HepG2 (cell line): Measurements from ENCODE around the gene ZBED3. TPM values are rescaled to one million over a fixed set of nuclear protein-coding genes. Genes with fewer than 3 reads are reported as not detected.

Experiments used
- ATAC-seq: fragments of 200-7000 bp; cut with Tn5 transposase; 3 replicates; pipeline ENCODE4 v1.9.1; 2020; ENCODE audit warnings: mild to moderate bottlenecking, moderate library complexity
- BruUV-seq: library from RNA; stranded (reverse); fragments of 400-500 nt; replicated peaks from 2 replicates; lab custom pipeline; 2021; lab: Mats Ljungman, UMichigan
- CTCF ChIA-PET: fragments of 300-600 bp; formaldehyde crosslinking; extraction: SDS; loops from one replicate; lab custom pipeline; 2021; ENCODE audit warnings: low total read pairs, inconsistent platforms, low intra/inter-chr PET ratio; lab: Yijun Ruan, JAX
- POLR2A ChIA-PET: fragments of 350-600 bp; sonication (Branson Sonifier 250); formaldehyde crosslinking; loops from one replicate; lab custom pipeline; 2020; ENCODE audit warnings: antibody characterized with exemption, inconsistent platforms; lab: Yijun Ruan, JAX
- DNase-seq: peaks from one replicate; pipeline ENCODE4 v3.0.0-alpha.2; 2015; ENCODE audit warnings: low spot score
- FAIRE-seq: peaks from 3 replicates; lab custom pipeline; 2011; peaks lifted over from hg19 to GRCh38; lab: Jason Lieb, UNC
- H2AFZ ChIP-seq: one replicate; pipeline ENCODE4 v1.6.1; 2011; ENCODE audit warnings: low read length, inconsistent platforms
- H3K27ac ChIP-seq: fragments of 300-600 bp; 3 replicates; pipeline ENCODE4 v1.8.0; 2011; ENCODE audit warnings: mixed run types, mild to moderate bottlenecking, mixed read lengths, low read length, inconsistent platforms; ENCODE audit not compliant: insufficient read depth; ENCODE audit errors: extremely low read length
- H3K27me3 ChIP-seq, 2 experiments: fragments of 200-600 bp in 1 of 2; 2 replicates in 1 of 2; 3 replicates in 1 of 2; pipeline versions ENCODE4 v1.6.0 to v1.8.0; 2011; ENCODE audit warnings: low read length in 2 of 2, mild to moderate bottlenecking in 2 of 2, moderate library complexity in 2 of 2, inconsistent platforms in 1 of 2; ENCODE audit not compliant: insufficient read depth in 2 of 2, control insufficient read depth in 1 of 2
- H3K36me3 ChIP-seq, 2 experiments: fragments of 200-600 bp in 1 of 2; replicated peaks in 1 of 2; 2 replicates in 1 of 2; 3 replicates in 1 of 2; pipeline versions ENCODE4 v1.5.1 to v1.8.0; 2011; ENCODE audit warnings: low read length in 2 of 2, inconsistent platforms in 1 of 2; ENCODE audit not compliant: insufficient read depth in 2 of 2, control insufficient read depth in 1 of 2
- H3K4me1 ChIP-seq: 2 replicates; pipeline ENCODE4 v1.5.1; 2012; ENCODE audit warnings: low read length, inconsistent platforms; ENCODE audit not compliant: insufficient read depth
- H3K4me2 ChIP-seq: 2 replicates; pipeline ENCODE4 v1.6.0; 2011; ENCODE audit warnings: low read depth, low read length, inconsistent platforms
- H3K4me3 ChIP-seq, 3 experiments: fragments of 200-600 bp in 1 of 3; sonication (generic), shearing (Covaris generic) in 1 of 3; replicated peaks in 1 of 3; 2 replicates each; pipeline ENCODE4 v1.5.1; 2011 to 2016; ENCODE audit warnings: low read length in 3 of 3, inconsistent platforms in 2 of 3, low read depth in 2 of 3, mild to moderate bottlenecking in 2 of 3, control low read depth in 1 of 3, mixed read lengths in 1 of 3; ENCODE audit not compliant: insufficient read depth in 1 of 3
- H3K79me2 ChIP-seq: one replicate; pipeline ENCODE4 v1.6.1; 2011; ENCODE audit warnings: low read length, inconsistent platforms; ENCODE audit not compliant: insufficient read depth
- H3K9ac ChIP-seq: 2 replicates; pipeline ENCODE4 v1.6.0; 2011; ENCODE audit warnings: mild to moderate bottlenecking, low read depth, low read length, inconsistent platforms; ENCODE audit not compliant: insufficient read depth
- H3K9me3 ChIP-seq: 2 replicates; pipeline ENCODE4 v1.5.1; 2012; ENCODE audit warnings: mild to moderate bottlenecking, low read length
- H4K20me1 ChIP-seq: 2 replicates; pipeline ENCODE4 v1.6.0; 2011; ENCODE audit warnings: inconsistent platforms, mild to moderate bottlenecking, low read length, moderate library complexity; ENCODE audit not compliant: insufficient read depth
- ARID4A ChIP-seq: sonication (generic); formaldehyde crosslinking; IDR thresholded peaks from 2 replicates; pipeline ENCODE4 v1.5.0; 2020; ENCODE audit warnings: mild to moderate bottlenecking, missing genetic modification reagents, borderline replicate concordance
- FOXM1 ChIP-seq: sonication (generic); formaldehyde crosslinking; IDR thresholded peaks from 2 replicates; pipeline ENCODE4 v1.5.0; 2020; ENCODE audit warnings: missing genetic modification reagents
- HES4 ChIP-seq: sonication (generic); formaldehyde crosslinking; IDR thresholded peaks from 2 replicates; pipeline ENCODE4 v1.9.0; 2021; ENCODE audit warnings: mild to moderate bottlenecking, missing genetic modification reagents, borderline replicate concordance
- KDM1A ChIP-seq: IDR thresholded peaks from 2 replicates; pipeline ENCODE4 v1.6.1; 2016; ENCODE audit warnings: missing compliant biosample characterization
- SCMH1 ChIP-seq: sonication (generic); formaldehyde crosslinking; IDR thresholded peaks from 2 replicates; pipeline ENCODE4 v1.9.0; 2021; ENCODE audit warnings: missing genetic modification reagents, mild to moderate bottlenecking, borderline replicate concordance
- SIX1 ChIP-seq: sonication (generic); formaldehyde crosslinking; IDR thresholded peaks from 2 replicates; pipeline ENCODE4 v1.4.0; 2020; ENCODE audit warnings: missing genetic modification reagents, borderline replicate concordance
- ZBTB38 ChIP-seq: sonication (generic); formaldehyde crosslinking; IDR thresholded peaks from 2 replicates; pipeline ENCODE4 v1.5.1; 2020; ENCODE audit warnings: mild to moderate bottlenecking, missing genetic modification reagents
- ZBTB40 ChIP-seq, 2 experiments: fragments of 450-650 bp in 1 of 2; sonication (generic) in 1 of 2; formaldehyde crosslinking in 1 of 2; IDR thresholded peaks; 2 replicates each; pipeline versions ENCODE4 v1.6.1 to v1.8.0; 2016 to 2022; ENCODE audit warnings: antibody characterized with exemption in 1 of 2, mild to moderate bottlenecking in 1 of 2, missing genetic modification reagents in 1 of 2
- ZFP41 ChIP-seq: sonication (generic); formaldehyde crosslinking; IDR thresholded peaks from 2 replicates; pipeline ENCODE4 v1.4.0; 2020; ENCODE audit warnings: mild to moderate bottlenecking, missing genetic modification reagents, borderline replicate concordance
- ZNF274 ChIP-seq: sonication (generic); formaldehyde crosslinking; IDR thresholded peaks from 2 replicates; pipeline ENCODE4 v1.5.1; 2020; ENCODE audit warnings: mild to moderate bottlenecking, missing genetic modification reagents
- ZNF382 ChIP-seq: sonication (generic); formaldehyde crosslinking; IDR thresholded peaks from 2 replicates; pipeline ENCODE4 v1.5.0; 2020; ENCODE audit warnings: missing genetic modification reagents, mild to moderate bottlenecking, borderline replicate concordance
- ZNF564 ChIP-seq: sonication (generic); formaldehyde crosslinking; IDR thresholded peaks from 2 replicates; pipeline ENCODE4 v1.8.1; 2023; ENCODE audit warnings: mild to moderate bottlenecking, missing genetic modification reagents
- WGBS: methylation state at CpG from one replicate; pipeline ENCODE4 v1.1.6; 2017; ENCODE audit warnings: low lambda C conversion rate; 5-methylcytosine and 5-hydroxymethylcytosine counted together
- in situ Hi-C: cut with HindIII; loops from 2 replicates; pipeline ENCODE4 v1.10.0; 2017; ENCODE audit warnings: low pct_unique_long_range_greater_than_20kb; ENCODE audit not compliant: extremely low pct_ligation_motif_present
- intact Hi-C: fragments of 100-400 bp; cut with micrococcal nuclease; formaldehyde crosslinking; loops from one replicate; pipeline ENCODE4 v1.10.0; 2022; ENCODE audit not compliant: unreplicated experiment
- polyA plus RNA-seq, 8 experiments: library from polyadenylated mRNA; depleted of rRNA in 3 of 8; stranded (reverse) in 7 of 8; unstranded in 1 of 8; fragments of >200 nt; fragmentation: Illumina TruSeq in 4 of 8; extraction: Trizol in 4 of 8; gene quantifications; 2 replicates each; pipeline versions ENCODE4 v1.2.1 to v1.2.3, GENCODE V29; 2011 to 2016; ENCODE audit warnings: low read depth in 4 of 8, missing spikeins in 1 of 8, mixed read lengths in 1 of 8; ENCODE audit not compliant: insufficient read depth in 1 of 8
- total RNA-seq, 5 experiments: library from RNA; depleted of rRNA; stranded (reverse); fragments of >200 nt; fragmentation: Illumina TruSeq; extraction: Trizol; gene quantifications; 2 replicates each; pipeline ENCODE4 v1.2.3, GENCODE V29; 2016; ENCODE audit warnings: low read depth in 1 of 5

The ZBED3 gene
- total and polyA plus RNA-seq, 2 of the 13 experiments (the other 11 are each of a cell fraction or from before 2014, with no cell fraction given), result 2.3 to 8.1 TPM

DNA sequence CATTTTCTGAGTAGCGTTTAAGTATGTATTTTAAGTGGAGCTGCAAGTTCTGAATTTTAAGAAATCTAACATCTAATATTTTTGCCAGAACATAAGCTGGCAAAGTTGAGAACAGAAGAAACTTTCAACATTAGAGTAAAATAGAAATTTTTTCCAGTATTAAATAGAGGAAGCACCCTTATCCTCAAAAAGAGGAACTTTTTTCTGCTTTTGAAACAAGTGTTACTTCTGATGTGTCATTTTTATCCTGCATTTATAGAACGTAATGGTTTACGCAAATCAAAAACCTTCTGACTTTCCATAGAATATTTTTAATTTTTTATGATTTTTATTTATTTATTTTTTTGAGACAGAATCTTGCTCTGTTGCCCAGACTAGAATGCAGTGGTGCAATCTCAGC, 21.8 kb downstream of the ZBED3 start:
- intact Hi-C loops, result no loop called here
- Histone ChIP-seq H3K4me2 (no peak overlapping the region), H3K27me3 (no peaks in the 10 kb centered on the region), H3K9me3 (no peaks in the 10 kb centered on the region), H3K4me1 (no peaks in the 10 kb centered on the region), H2AFZ (no peak overlapping the region), H3K79me2 (no peaks in the 10 kb centered on the region), H3K9ac (no peak overlapping the region), H3K4me3 (no peak overlapping the region), H3K36me3 (peaks cover 1 to 25% of the 10 kb centered on the region in 2 experiments), H4K20me1 (no peaks in the 10 kb centered on the region), H3K27ac (no peak overlapping the region)
- WGBS, result 97% methylated on average over 3 of the region's 3 CpGs
- no peak for DNase-seq
- ATAC-seq, result no peak
- ChIA-PET CTCF (no interaction called here), POLR2A (no interaction called here)
- in situ Hi-C loops, result no loop called here
- FAIRE-seq, result no peak
- BruUV-seq, result no TSS peak
- TF ChIP-seq ZBTB38 (CRISPR knock-in tag), result no peak
- TF ChIP-seq ZNF564 (CRISPR knock-in tag), result no peak
- no peak for TF ChIP-seq SIX1 (CRISPR knock-in tag)
- no peak for TF ChIP-seq ZNF274 (CRISPR knock-in tag)
- TF ChIP-seq HES4 (CRISPR knock-in tag), result no peak
- no peak for TF ChIP-seq FOXM1 (CRISPR knock-in tag)
- no peak for TF ChIP-seq ZNF382
- TF ChIP-seq ARID4A (CRISPR knock-in tag), result no peak
- no peak for TF ChIP-seq SCMH1 (CRISPR knock-in tag)
- no peak for TF ChIP-seq ZFP41 (CRISPR knock-in tag)
- no peak for TF ChIP-seq ZBTB40 (IDR thresholded peaks at IDR 0.05)
- TF ChIP-seq ZBTB40 (CRISPR knock-in tag; IDR thresholded peaks at IDR 0.05), result no peak
- TF ChIP-seq KDM1A (CRISPR knock-in tag), result no peak
